Measurements from ENCODE around the gene TRMT10C.
"Not testable (repeated sequence)": the region's sequence is repeated elsewhere in the genome, so short reads cannot be mapped to it uniquely, and the experiment has no call there.

Gene TRMT10C

GRCh38 chr3:101577286-101577685 is 15.6 kb downstream of the TRMT10C start:
- Histone ChIP-seq H3K36me3 (ENCODE audit: control insufficient read depth, insufficient read depth, low read length) (peaks cover 3% of the 10 kb centered on the region; the same call in 1 of the 2 replicates), H3K4me1 (ENCODE audit: control insufficient read depth, insufficient read depth, low read length) (no peaks in the 10 kb centered on the region), H3K27ac (ENCODE audit: low read length) (no peak overlapping the region), H3K27me3 (ENCODE audit: control insufficient read depth, insufficient read depth, low read length) (no peaks in the 10 kb centered on the region), H3K9me3 (ENCODE audit: control insufficient read depth, insufficient read depth, low read length) (no peaks in the 10 kb centered on the region), H3K4me3 (ENCODE audit: low read length) (no peak overlapping the region)
- WGBS (ENCODE audit: insufficient coverage, insufficient read length) = no CpG with 5 or more reads among the region's 6 CpGs
- DNase-seq (ENCODE audit: low read depth, low spot score) = no peak

- H3K36me3 ChIP-seq (ENCODE audit: control insufficient read depth, insufficient read depth, low read length) = peaks cover 5% of the 10 kb centered on the region; the same call in 1 of the 2 replicates
- WGBS (ENCODE audit: insufficient coverage, insufficient read length) = no CpG with 5 or more reads among the region's 1 CpG
These were observed 26.9 kb downstream of the TRMT10C start for GRCh38 chr3:101588616-101589015.

GRCh38 chr3:101591071-101591470 is 29.4 kb downstream of the TRMT10C start:
- Histone ChIP-seq H3K27ac (ENCODE audit: low read length) (no peak overlapping the region), H3K36me3 (ENCODE audit: control insufficient read depth, insufficient read depth, low read length) (peaks cover 5% of the 10 kb centered on the region; the same call in 1 of the 2 replicates), H3K9me3 (ENCODE audit: control insufficient read depth, insufficient read depth, low read length) (no peaks in the 10 kb centered on the region), H3K27me3 (ENCODE audit: control insufficient read depth, insufficient read depth, low read length) (no peaks in the 10 kb centered on the region), H3K4me1 (ENCODE audit: control insufficient read depth, insufficient read depth, low read length) (no peaks in the 10 kb centered on the region), H3K4me3 (ENCODE audit: low read length) (no peak overlapping the region)
- WGBS (ENCODE audit: insufficient coverage, insufficient read length) = 100% methylated on average over 1 of the region's 3 CpGs
- DNase-seq (ENCODE audit: low read depth, low spot score) = no peak

More at GRCh38 chr3:101588616-101589015, 26.9 kb downstream of the TRMT10C start:
- no peak for DNase-seq (ENCODE audit: low read depth, low spot score)
- H3K4me1 ChIP-seq (ENCODE audit: control insufficient read depth, insufficient read depth, low read length) = no peaks in the 10 kb centered on the region
- no peak overlapping the region for H3K4me3 ChIP-seq (ENCODE audit: low read length)
- H3K27me3 ChIP-seq (ENCODE audit: control insufficient read depth, insufficient read depth, low read length) = no peaks in the 10 kb centered on the region
- H3K27ac ChIP-seq (ENCODE audit: low read length) = no peak overlapping the region
- H3K9me3 ChIP-seq (ENCODE audit: control insufficient read depth, insufficient read depth, low read length) = no peaks in the 10 kb centered on the region

GRCh38 chr3:101602731-101603130 is 41.1 kb downstream of the TRMT10C start:
- Histone ChIP-seq H3K4me1 (ENCODE audit: control insufficient read depth, insufficient read depth, low read length) (no peaks in the 10 kb centered on the region), H3K4me3 (ENCODE audit: low read length) (no peak overlapping the region), H3K27me3 (ENCODE audit: control insufficient read depth, insufficient read depth, low read length) (no peaks in the 10 kb centered on the region), H3K36me3 (ENCODE audit: control insufficient read depth, insufficient read depth, low read length) (no peaks in the 10 kb centered on the region), H3K9me3 (ENCODE audit: control insufficient read depth, insufficient read depth, low read length) (no peaks in the 10 kb centered on the region), H3K27ac (ENCODE audit: low read length) (no peak overlapping the region)
- no CpG with 5 or more reads among the region's 3 CpGs for WGBS (ENCODE audit: insufficient coverage, insufficient read length)
- DNase-seq (ENCODE audit: low read depth, low spot score) = no peak

GRCh38 chr3:101603184-101603583 is 41.5 kb downstream of the TRMT10C start:
- DNase-seq (ENCODE audit: low read depth, low spot score) = no peak
- H3K9me3 ChIP-seq (ENCODE audit: control insufficient read depth, insufficient read depth, low read length) = no peaks in the 10 kb centered on the region
- no peaks in the 10 kb centered on the region for H3K27me3 ChIP-seq (ENCODE audit: control insufficient read depth, insufficient read depth, low read length)
- H3K36me3 ChIP-seq (ENCODE audit: control insufficient read depth, insufficient read depth, low read length) = no peaks in the 10 kb centered on the region
- no peak overlapping the region for H3K27ac ChIP-seq (ENCODE audit: low read length)
- no CpG with 5 or more reads among the region's 1 CpG for WGBS (ENCODE audit: insufficient coverage, insufficient read length)
- no peaks in the 10 kb centered on the region for H3K4me1 ChIP-seq (ENCODE audit: control insufficient read depth, insufficient read depth, low read length)
- H3K4me3 ChIP-seq (ENCODE audit: low read length) = no peak overlapping the region

GRCh38 chr3:101605398-101605797 is 43.7 kb downstream of the TRMT10C start:
- not testable (repeated sequence) for H3K4me1 ChIP-seq (ENCODE audit: control insufficient read depth, insufficient read depth, low read length); H3K9me3 ChIP-seq (ENCODE audit: control insufficient read depth, insufficient read depth, low read length); H3K27ac ChIP-seq (ENCODE audit: low read length); H3K36me3 ChIP-seq (ENCODE audit: control insufficient read depth, insufficient read depth, low read length); H3K27me3 ChIP-seq (ENCODE audit: control insufficient read depth, insufficient read depth, low read length); DNase-seq (ENCODE audit: low read depth, low spot score); H3K4me3 ChIP-seq (ENCODE audit: low read length)
- WGBS (ENCODE audit: insufficient coverage, insufficient read length) = no CpG with 5 or more reads among the region's 10 CpGs

GRCh38 chr3:101611023-101611422 is 49.4 kb downstream of the TRMT10C start:
- no peaks in the 10 kb centered on the region for H3K4me1 ChIP-seq (ENCODE audit: control insufficient read depth, insufficient read depth, low read length)
- H3K36me3 ChIP-seq (ENCODE audit: control insufficient read depth, insufficient read depth, low read length) = no peaks in the 10 kb centered on the region
- no peak overlapping the region for H3K27ac ChIP-seq (ENCODE audit: low read length)
- H3K4me3 ChIP-seq (ENCODE audit: low read length) = no peak overlapping the region
- no CpG with 5 or more reads among the region's 2 CpGs for WGBS (ENCODE audit: insufficient coverage, insufficient read length)
- DNase-seq (ENCODE audit: low read depth, low spot score) = no peak
- no peaks in the 10 kb centered on the region for H3K27me3 ChIP-seq (ENCODE audit: control insufficient read depth, insufficient read depth, low read length)
- H3K9me3 ChIP-seq (ENCODE audit: control insufficient read depth, insufficient read depth, low read length) = no peaks in the 10 kb centered on the region

GRCh38 chr3:101613014-101613413 is 51.3 kb downstream of the TRMT10C start:
- not testable (repeated sequence) for H3K27me3 ChIP-seq (ENCODE audit: control insufficient read depth, insufficient read depth, low read length); H3K4me3 ChIP-seq (ENCODE audit: low read length); H3K27ac ChIP-seq (ENCODE audit: low read length); H3K9me3 ChIP-seq (ENCODE audit: control insufficient read depth, insufficient read depth, low read length); H3K4me1 ChIP-seq (ENCODE audit: control insufficient read depth, insufficient read depth, low read length); H3K36me3 ChIP-seq (ENCODE audit: control insufficient read depth, insufficient read depth, low read length); DNase-seq (ENCODE audit: low read depth, low spot score)
- WGBS (ENCODE audit: insufficient coverage, insufficient read length) = no CpG with 5 or more reads among the region's 9 CpGs

- Histone ChIP-seq H3K9me3 (ENCODE audit: control insufficient read depth, insufficient read depth, low read length) (no peaks in the 10 kb centered on the region), H3K27me3 (ENCODE audit: control insufficient read depth, insufficient read depth, low read length) (no peaks in the 10 kb centered on the region), H3K4me3 (ENCODE audit: low read length) (no peak overlapping the region), H3K4me1 (ENCODE audit: control insufficient read depth, insufficient read depth, low read length) (no peaks in the 10 kb centered on the region), H3K36me3 (ENCODE audit: control insufficient read depth, insufficient read depth, low read length) (no peaks in the 10 kb centered on the region), H3K27ac (ENCODE audit: low read length) (no peak overlapping the region)
- WGBS (ENCODE audit: insufficient coverage, insufficient read length) = no CpG with 5 or more reads among the region's 6 CpGs
- no peak for DNase-seq (ENCODE audit: low read depth, low spot score)
These were observed 53.9 kb downstream of the TRMT10C start for GRCh38 chr3:101615525-101615924.

Data from iPS DF 6.9 (cell line).